Measurements from ENCODE around the gene ID4.

ID4 gene

DNA sequence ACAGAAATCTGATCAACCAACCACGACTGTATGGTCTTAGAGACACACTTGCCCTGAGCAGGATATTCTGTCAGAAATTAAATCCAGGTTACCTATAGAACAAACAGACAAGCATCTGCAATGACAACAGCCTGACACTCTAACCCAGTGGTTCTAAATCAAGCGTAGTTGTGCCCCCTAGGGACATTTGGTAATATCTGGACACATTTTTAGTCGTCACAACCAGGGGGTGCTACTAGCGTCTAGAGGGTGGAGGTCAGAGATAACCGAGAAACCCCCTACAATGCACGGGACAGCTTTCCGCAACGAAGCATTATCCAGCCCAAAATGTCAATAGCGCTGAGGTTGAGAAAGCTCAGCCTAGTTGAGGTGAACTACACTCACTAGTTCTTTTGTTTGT is 32.3 kb downstream of the ID4 start:
- Histone ChIP-seq H3K4me2 (ENCODE audit: low read length) (no peak overlapping the region), H3K9ac (ENCODE audit: low read length) (no peak overlapping the region), H2AFZ (ENCODE audit: low read length) (no peak overlapping the region), H3K79me2 (ENCODE audit: insufficient read depth, low read length) (no peaks in the 10 kb centered on the region), H4K20me1 (ENCODE audit: insufficient read depth, low read length) (no peaks in the 10 kb centered on the region), H3K27ac (ENCODE audit: low read depth, low read length, poor library complexity, severe bottlenecking) (no peak overlapping the region), H3K36me3 (ENCODE audit: insufficient read depth, low read length) (no peaks in the 10 kb centered on the region), H3K4me1 (ENCODE audit: insufficient read depth, low read length, severe bottlenecking) (no peaks in the 10 kb centered on the region), H3K27me3 (ENCODE audit: insufficient read depth, low read length) (no peaks in the 10 kb centered on the region), H3K9me3 (ENCODE audit: low read length) (no peaks in the 10 kb centered on the region), H3K4me3 (ENCODE audit: low read depth, low read length, poor library complexity, severe bottlenecking) (no peak overlapping the region), H3K9me2 (ENCODE audit: low read depth, low read length) (no peaks in the 10 kb centered on the region), H3F3A (ENCODE audit: insufficient read depth, low read length) (no peaks in the 10 kb centered on the region)
- TF ChIP-seq, protein P1, sequence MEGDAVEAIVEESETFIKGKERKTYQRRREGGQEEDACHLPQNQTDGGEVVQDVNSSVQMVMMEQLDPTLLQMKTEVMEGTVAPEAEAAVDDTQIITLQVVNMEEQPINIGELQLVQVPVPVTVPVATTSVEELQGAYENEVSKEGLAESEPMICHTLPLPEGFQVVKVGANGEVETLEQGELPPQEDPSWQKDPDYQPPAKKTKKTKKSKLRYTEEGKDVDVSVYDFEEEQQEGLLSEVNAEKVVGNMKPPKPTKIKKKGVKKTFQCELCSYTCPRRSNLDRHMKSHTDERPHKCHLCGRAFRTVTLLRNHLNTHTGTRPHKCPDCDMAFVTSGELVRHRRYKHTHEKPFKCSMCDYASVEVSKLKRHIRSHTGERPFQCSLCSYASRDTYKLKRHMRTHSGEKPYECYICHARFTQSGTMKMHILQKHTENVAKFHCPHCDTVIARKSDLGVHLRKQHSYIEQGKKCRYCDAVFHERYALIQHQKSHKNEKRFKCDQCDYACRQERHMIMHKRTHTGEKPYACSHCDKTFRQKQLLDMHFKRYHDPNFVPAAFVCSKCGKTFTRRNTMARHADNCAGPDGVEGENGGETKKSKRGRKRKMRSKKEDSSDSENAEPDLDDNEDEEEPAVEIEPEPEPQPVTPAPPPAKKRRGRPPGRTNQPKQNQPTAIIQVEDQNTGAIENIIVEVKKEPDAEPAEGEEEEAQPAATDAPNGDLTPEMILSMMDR (IDR thresholded peaks at IDR 0.05; ENCODE audit: low read length): peak; percentile 23; the same call in 1 of the 2 replicates
- TF ChIP-seq EZH2 (IDR thresholded peaks at IDR 0.05; ENCODE audit: borderline replicate concordance, low read length): no peak

DNA sequence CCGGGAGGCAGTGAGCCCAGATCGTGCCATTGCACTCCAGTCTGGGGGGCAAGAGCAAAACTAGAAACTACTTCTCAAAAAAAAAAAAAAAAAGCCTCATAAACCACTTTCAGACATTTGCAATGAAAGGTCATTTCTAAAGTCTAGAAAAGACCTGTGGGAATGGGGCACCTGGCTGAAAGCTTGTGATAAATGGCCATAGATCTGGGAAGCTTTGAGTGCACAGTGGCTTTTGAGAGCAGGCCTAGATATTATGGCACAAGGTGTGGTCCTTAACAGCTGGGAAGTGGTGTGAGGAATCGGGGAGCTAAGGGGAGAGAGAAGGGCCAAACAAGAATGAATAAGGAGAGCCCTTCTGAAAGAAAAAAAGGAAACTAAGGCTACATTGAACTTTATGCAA is 33.2 kb downstream of the ID4 start:
- H3K27ac ChIP-seq (ENCODE audit: low read depth, low read length, poor library complexity, severe bottlenecking): no peak overlapping the region
- no peaks in the 10 kb centered on the region for H3K79me2 ChIP-seq (ENCODE audit: insufficient read depth, low read length)
- no peaks in the 10 kb centered on the region for H3K4me1 ChIP-seq (ENCODE audit: insufficient read depth, low read length, severe bottlenecking)
- no peak overlapping the region for H3K4me2 ChIP-seq (ENCODE audit: low read length)
- no peak for TF ChIP-seq EZH2 (IDR thresholded peaks at IDR 0.05; ENCODE audit: borderline replicate concordance, low read length)
- TF ChIP-seq, protein P1 (IDR thresholded peaks at IDR 0.05; ENCODE audit: low read length): no peak
- no peaks in the 10 kb centered on the region for H3K36me3 ChIP-seq (ENCODE audit: insufficient read depth, low read length)
- H3K4me3 ChIP-seq (ENCODE audit: low read depth, low read length, poor library complexity, severe bottlenecking): no peak overlapping the region
- no peak overlapping the region for H2AFZ ChIP-seq (ENCODE audit: low read length)
- no peak overlapping the region for H3K9ac ChIP-seq (ENCODE audit: low read length)
- no peaks in the 10 kb centered on the region for H3K9me2 ChIP-seq (ENCODE audit: low read depth, low read length)
- H3K27me3 ChIP-seq (ENCODE audit: insufficient read depth, low read length): no peaks in the 10 kb centered on the region
- no peaks in the 10 kb centered on the region for H3F3A ChIP-seq (ENCODE audit: insufficient read depth, low read length)
- no peaks in the 10 kb centered on the region for H4K20me1 ChIP-seq (ENCODE audit: insufficient read depth, low read length)
- no peaks in the 10 kb centered on the region for H3K9me3 ChIP-seq (ENCODE audit: low read length)

DNA sequence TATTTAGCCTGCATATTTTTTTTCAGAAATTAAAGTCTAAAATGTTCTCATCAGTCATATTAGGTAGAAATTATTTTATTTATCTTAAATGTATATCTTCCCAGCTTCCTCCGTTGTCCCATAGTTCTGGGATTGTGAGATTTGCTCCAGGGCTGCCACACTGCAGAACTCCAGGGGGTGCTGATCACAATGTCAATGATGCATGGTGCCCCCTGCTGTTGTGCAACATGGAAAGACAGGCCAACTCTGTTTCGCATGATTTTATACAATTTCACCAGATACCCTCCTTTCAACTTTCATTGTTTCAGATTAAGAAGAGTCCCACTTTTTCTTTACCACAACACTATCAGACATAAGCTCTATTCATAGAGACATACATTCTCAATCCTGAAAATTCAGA is 35.9 kb downstream of the ID4 start:
- Histone ChIP-seq H3K9me3 (ENCODE audit: low read length) (no peaks in the 10 kb centered on the region), H3K4me3 (ENCODE audit: low read depth, low read length, poor library complexity, severe bottlenecking) (no peak overlapping the region), H3K4me1 (ENCODE audit: insufficient read depth, low read length, severe bottlenecking) (no peaks in the 10 kb centered on the region), H3K4me2 (ENCODE audit: low read length) (no peak overlapping the region), H4K20me1 (ENCODE audit: insufficient read depth, low read length) (no peaks in the 10 kb centered on the region), H3K79me2 (ENCODE audit: insufficient read depth, low read length) (no peaks in the 10 kb centered on the region), H3K9me2 (ENCODE audit: low read depth, low read length) (no peaks in the 10 kb centered on the region), H3K27ac (ENCODE audit: low read depth, low read length, poor library complexity, severe bottlenecking) (no peak overlapping the region), H3K36me3 (ENCODE audit: insufficient read depth, low read length) (no peaks in the 10 kb centered on the region), H3K9ac (ENCODE audit: low read length) (no peak overlapping the region), H2AFZ (ENCODE audit: low read length) (no peak overlapping the region), H3K27me3 (ENCODE audit: insufficient read depth, low read length) (no peaks in the 10 kb centered on the region), H3F3A (ENCODE audit: insufficient read depth, low read length) (no peaks in the 10 kb centered on the region)
- TF ChIP-seq, protein P1 (IDR thresholded peaks at IDR 0.05; ENCODE audit: low read length): no peak
- no peak for TF ChIP-seq EZH2 (IDR thresholded peaks at IDR 0.05; ENCODE audit: borderline replicate concordance, low read length)

All from OCI-LY1 (cell line).